Karpas-422 (cell line): ENCODE data around the gene MLF2. TPM values are rescaled to one million over a fixed set of nuclear protein-coding genes. Genes with fewer than 3 reads are reported as not detected.

Experiments used
- DNase-seq: peaks from one replicate; pipeline ENCODE4 v3.0.0-alpha.2; 2015
- H2AFZ ChIP-seq: fragments of 200-600 bp; sonication (generic); 2 replicates; pipeline ENCODE4 v1.6.1; 2014; ENCODE audit warnings: antibody characterized with exemption, low read length, mixed read lengths
- H3K27ac ChIP-seq: fragments of 200-600 bp; sonication (generic); 2 replicates; pipeline ENCODE4 v1.5.1; 2014; ENCODE audit warnings: mild to moderate bottlenecking, low read length, moderate library complexity
- H3K27me3 ChIP-seq: fragments of 200-600 bp; sonication (generic); 2 replicates; pipeline ENCODE4 v1.6.1; 2014; ENCODE audit warnings: low read length, mixed read lengths
- H3K36me3 ChIP-seq: fragments of 200-600 bp; sonication (generic); 2 replicates; pipeline ENCODE4 v1.6.1; 2014; ENCODE audit warnings: low read length, mixed read lengths; ENCODE audit not compliant: insufficient read depth
- H3K4me1 ChIP-seq: fragments of 200-600 bp; sonication (generic); 2 replicates; pipeline ENCODE4 v1.6.1; 2014; ENCODE audit warnings: mild to moderate bottlenecking, low read length, mixed read lengths
- H3K4me2 ChIP-seq: fragments of 200-600 bp; sonication (generic); 2 replicates; pipeline ENCODE4 v1.6.1; 2014; ENCODE audit warnings: low read length, low read depth, mild to moderate bottlenecking; ENCODE audit not compliant: poor library complexity, severe bottlenecking
- H3K4me3 ChIP-seq: fragments of 200-600 bp; sonication (generic); 2 replicates; pipeline ENCODE4 v1.5.1; 2014; ENCODE audit warnings: mild to moderate bottlenecking, antibody characterized with exemption, low read length, mixed read lengths
- H3K79me2 ChIP-seq: fragments of 200-600 bp; sonication (generic); 2 replicates; pipeline ENCODE4 v1.6.1; 2014; ENCODE audit warnings: mild to moderate bottlenecking, low read length, mixed read lengths
- H3K9ac ChIP-seq: fragments of 200-600 bp; sonication (generic); 2 replicates; pipeline ENCODE4 v1.6.0; 2014; ENCODE audit warnings: low read length
- H3K9me2 ChIP-seq: fragments of 200-600 bp; sonication (generic), shearing (Covaris generic); replicated peaks from 2 replicates; pipeline ENCODE4 v1.6.0; 2014; ENCODE audit warnings: mild to moderate bottlenecking, low read length, moderate library complexity; ENCODE audit not compliant: insufficient read depth
- H3K9me3 ChIP-seq: fragments of 300-700, 200-600 bp; sonication (generic); 2 replicates; pipeline ENCODE4 v1.6.1; 2014; ENCODE audit warnings: low read length, mixed read lengths
- H4K20me1 ChIP-seq: fragments of 200-600 bp; sonication (generic); 2 replicates; pipeline ENCODE4 v1.6.1; 2014; ENCODE audit warnings: mild to moderate bottlenecking, antibody characterized with exemption, low read length, low read depth; ENCODE audit not compliant: insufficient read depth
- total RNA-seq: library from RNA; depleted of rRNA; stranded (reverse); fragments of >200 nt; shearing (Covaris generic); gene quantifications from 2 replicates; pipeline ENCODE4 v1.2.3, GENCODE V29; 2014; ENCODE audit warnings: low replicate concordance

The MLF2 gene
- total RNA-seq, 1 experiment from 2014 or later, result 183 TPM

- no peak for DNase-seq
- H3K4me1 ChIP-seq, result peaks cover 12% of the 10 kb centered on the region
- no peaks in the 10 kb centered on the region for H4K20me1 ChIP-seq
- H3K9ac ChIP-seq, result no peak overlapping the region
- no peaks in the 10 kb centered on the region for H3K9me2 ChIP-seq
- H3K79me2 ChIP-seq, result no peaks in the 10 kb centered on the region
- no peak overlapping the region for H2AFZ ChIP-seq
- no peak overlapping the region for H3K4me2 ChIP-seq
- H3K27me3 ChIP-seq, result no peaks in the 10 kb centered on the region
- H3K9me3 ChIP-seq, result no peaks in the 10 kb centered on the region
- H3K27ac ChIP-seq, result no peak overlapping the region
- H3K36me3 ChIP-seq, result no peaks in the 10 kb centered on the region
- H3K4me3 ChIP-seq, result no peak overlapping the region
These were observed 27.6 kb upstream of the MLF2 start for GRCh38 chr12:6780573-6780972.

DNA sequence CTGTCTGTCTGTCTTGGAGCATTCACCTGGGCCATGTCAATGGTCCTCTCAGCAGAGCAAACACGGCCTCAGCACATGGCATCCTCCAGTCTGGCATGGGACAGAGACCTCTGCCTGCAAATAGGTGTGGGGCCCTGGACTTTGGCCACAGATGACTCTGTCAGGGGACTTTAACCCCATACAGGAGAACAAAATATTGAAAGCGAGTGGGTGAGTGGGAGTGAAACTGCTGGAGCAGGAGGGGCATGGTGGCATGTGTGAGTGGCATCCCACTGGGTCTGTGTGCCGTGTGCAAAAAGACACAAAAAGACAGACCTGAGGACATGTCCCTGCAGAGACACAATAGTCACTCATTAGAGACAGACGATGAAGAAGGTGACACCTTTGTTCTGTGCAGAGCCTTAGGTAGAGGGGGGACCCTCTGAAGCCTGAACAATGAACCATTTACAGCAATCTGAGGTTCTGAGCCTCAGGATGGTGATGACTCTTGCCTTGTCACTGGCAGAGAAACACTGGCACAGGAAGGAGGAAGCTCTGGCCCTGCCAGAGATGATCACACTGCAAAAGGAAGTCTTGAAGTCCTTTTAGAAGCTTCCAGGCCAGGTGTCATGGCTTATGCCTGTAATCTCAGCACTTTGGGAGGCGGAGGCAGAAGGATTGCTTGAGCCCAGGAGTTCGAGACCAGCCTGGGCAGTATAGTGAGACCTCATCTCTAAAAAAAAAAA lies 26.9 kb upstream of the MLF2 start:
- Histone ChIP-seq H3K9me2 (no peaks in the 10 kb centered on the region), H3K36me3 (no peaks in the 10 kb centered on the region), H3K9ac (no peak overlapping the region), H3K27ac (no peak overlapping the region), H2AFZ (no peak overlapping the region), H3K4me3 (no peak overlapping the region), H3K27me3 (no peaks in the 10 kb centered on the region), H4K20me1 (no peaks in the 10 kb centered on the region), H3K4me2 (no peak overlapping the region), H3K4me1 (peaks cover 12% of the 10 kb centered on the region), H3K79me2 (no peaks in the 10 kb centered on the region), H3K9me3 (no peaks in the 10 kb centered on the region)
- no peak for DNase-seq

DNA sequence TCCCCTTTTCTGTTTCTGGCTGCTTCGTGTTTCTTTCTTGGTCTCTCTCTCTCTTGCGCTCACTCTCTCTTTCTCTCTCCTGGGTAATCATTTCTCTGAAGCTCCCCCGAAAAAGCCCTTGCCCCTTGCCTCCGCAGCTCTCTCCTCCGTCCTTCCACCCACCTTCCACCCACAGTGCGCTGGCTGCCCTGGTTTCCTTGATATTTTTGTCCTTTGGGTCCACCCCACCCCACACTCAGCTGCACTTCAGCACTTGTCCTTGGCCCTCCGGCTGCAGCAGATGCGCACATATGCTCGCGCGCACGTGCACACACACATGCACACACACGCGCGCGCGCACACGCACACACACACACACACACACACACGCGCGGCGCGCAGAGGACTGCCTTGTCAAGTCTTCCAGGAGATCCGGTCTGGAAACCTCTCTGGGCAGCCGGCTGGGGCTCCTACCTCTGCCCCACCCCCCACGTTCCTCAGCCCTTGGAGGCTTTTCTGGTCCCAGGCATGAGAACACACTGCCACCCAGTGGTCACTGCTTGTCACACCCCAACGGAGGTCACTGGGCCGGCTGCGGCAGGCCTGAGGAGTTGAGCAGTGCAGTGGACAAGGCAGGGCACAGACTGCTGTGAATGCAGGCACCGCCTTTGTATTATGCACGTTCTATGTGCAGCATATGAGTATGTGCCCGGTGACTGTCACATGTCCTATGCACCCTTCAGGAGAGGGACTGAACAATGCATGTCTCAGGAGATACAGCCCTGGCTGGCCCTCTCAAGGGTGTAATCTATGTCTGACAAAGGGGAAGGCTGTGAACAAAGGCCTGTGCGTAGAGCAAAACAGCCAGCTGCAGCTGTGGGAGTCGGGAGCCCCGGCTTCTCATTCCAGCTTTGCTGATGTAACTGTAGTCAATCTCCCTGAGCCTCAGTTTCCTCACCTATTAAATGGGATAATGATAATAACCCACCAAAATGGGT lies 25.9 kb upstream of the MLF2 start:
- H2AFZ ChIP-seq, result peak overlapping the region; percentile 74; the same call in 1 of the 2 replicates
- peaks cover 12% of the 10 kb centered on the region for H3K4me1 ChIP-seq
- no peak overlapping the region for H3K27ac ChIP-seq
- H3K36me3 ChIP-seq, result no peaks in the 10 kb centered on the region
- H3K79me2 ChIP-seq, result no peaks in the 10 kb centered on the region
- peak overlapping the region; percentile 59 for H3K9ac ChIP-seq
- peak overlapping the region; percentile 82 for H3K4me2 ChIP-seq
- H3K27me3 ChIP-seq, result no peaks in the 10 kb centered on the region
- peak; percentile 97 for DNase-seq
- no peaks in the 10 kb centered on the region for H3K9me3 ChIP-seq
- no peaks in the 10 kb centered on the region for H4K20me1 ChIP-seq
- H3K4me3 ChIP-seq, result peak overlapping the region; percentile 69
- H3K9me2 ChIP-seq, result no peaks in the 10 kb centered on the region

- no peaks in the 10 kb centered on the region for H3K27me3 ChIP-seq
- no peak overlapping the region for H3K27ac ChIP-seq
- H3K9ac ChIP-seq, result peak overlapping the region; percentile 59
- peak overlapping the region; percentile 69 for H3K4me3 ChIP-seq
- no peak for DNase-seq
- H3K79me2 ChIP-seq, result no peaks in the 10 kb centered on the region
- no peaks in the 10 kb centered on the region for H3K9me2 ChIP-seq
- no peaks in the 10 kb centered on the region for H4K20me1 ChIP-seq
- no peaks in the 10 kb centered on the region for H3K9me3 ChIP-seq
- H3K4me1 ChIP-seq, result peaks cover 12% of the 10 kb centered on the region
- peak overlapping the region; percentile 74; the same call in 1 of the 2 replicates for H2AFZ ChIP-seq
- no peaks in the 10 kb centered on the region for H3K36me3 ChIP-seq
- peak overlapping the region; percentile 82 for H3K4me2 ChIP-seq
These were observed 25.3 kb upstream of the MLF2 start for GRCh38 chr12:6778217-6778573.

- no peaks in the 10 kb centered on the region for H3K36me3 ChIP-seq
- no peak overlapping the region for H3K27ac ChIP-seq
- no peaks in the 10 kb centered on the region for H3K9me3 ChIP-seq
- DNase-seq, result no peak
- H2AFZ ChIP-seq, result no peak overlapping the region
- no peaks in the 10 kb centered on the region for H3K9me2 ChIP-seq
- H3K4me1 ChIP-seq, result peaks cover 15% of the 10 kb centered on the region
- no peak overlapping the region for H3K4me2 ChIP-seq
- H3K79me2 ChIP-seq, result no peaks in the 10 kb centered on the region
- H4K20me1 ChIP-seq, result no peaks in the 10 kb centered on the region
- H3K9ac ChIP-seq, result no peak overlapping the region; the same call in 1 of the 2 replicates
- no peak overlapping the region for H3K4me3 ChIP-seq
- no peaks in the 10 kb centered on the region for H3K27me3 ChIP-seq
These were observed 24.4 kb upstream of the MLF2 start for GRCh38 chr12:6777386-6777785.

- H3K4me3 ChIP-seq, result no peak overlapping the region
- no peaks in the 10 kb centered on the region for H3K36me3 ChIP-seq
These were observed 22.5 kb upstream of the MLF2 start for GRCh38 chr12:6775185-6776174.

DNA sequence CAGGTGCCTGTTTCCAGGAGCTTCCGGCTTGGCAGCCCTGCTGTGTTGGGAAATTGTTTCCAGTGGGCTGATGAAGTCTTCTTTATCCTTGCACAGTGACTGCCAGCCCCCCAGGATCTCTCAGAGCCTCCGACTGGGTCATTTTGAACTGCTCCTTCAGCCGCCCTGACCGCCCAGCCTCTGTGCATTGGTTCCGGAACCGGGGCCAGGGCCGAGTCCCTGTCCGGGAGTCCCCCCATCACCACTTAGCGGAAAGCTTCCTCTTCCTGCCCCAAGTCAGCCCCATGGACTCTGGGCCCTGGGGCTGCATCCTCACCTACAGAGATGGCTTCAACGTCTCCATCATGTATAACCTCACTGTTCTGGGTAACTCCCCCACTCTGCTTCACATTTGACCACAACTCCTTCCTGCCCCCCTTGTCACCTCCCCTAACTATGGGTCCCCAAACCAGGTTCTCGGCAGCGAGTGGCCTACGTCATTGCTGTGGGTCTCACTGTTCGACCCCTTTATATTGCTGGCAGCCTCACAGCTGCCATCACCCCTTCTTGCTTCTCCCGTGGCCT lies 21.6 kb upstream of the MLF2 start:
- H4K20me1 ChIP-seq, result no peaks in the 10 kb centered on the region
- no peak for DNase-seq
- H3K4me1 ChIP-seq, result peaks cover 19% of the 10 kb centered on the region
- H2AFZ ChIP-seq, result no peak overlapping the region
- H3K79me2 ChIP-seq, result no peaks in the 10 kb centered on the region
- no peak overlapping the region for H3K4me3 ChIP-seq
- no peak overlapping the region for H3K9ac ChIP-seq
- no peaks in the 10 kb centered on the region for H3K9me3 ChIP-seq
- no peaks in the 10 kb centered on the region for H3K36me3 ChIP-seq
- H3K4me2 ChIP-seq, result no peak overlapping the region
- H3K27ac ChIP-seq, result no peak overlapping the region
- H3K27me3 ChIP-seq, result no peaks in the 10 kb centered on the region
- H3K9me2 ChIP-seq, result no peaks in the 10 kb centered on the region

More at GRCh38 chr12:6775185-6776174, 22.5 kb upstream of the MLF2 start:
- Histone ChIP-seq H3K9me3 (no peaks in the 10 kb centered on the region), H2AFZ (no peak overlapping the region), H4K20me1 (no peaks in the 10 kb centered on the region), H3K4me1 (peaks cover 19% of the 10 kb centered on the region), H3K79me2 (no peaks in the 10 kb centered on the region), H3K4me2 (peak overlapping the region; percentile 24), H3K27ac (no peak overlapping the region), H3K9ac (no peak overlapping the region), H3K9me2 (no peaks in the 10 kb centered on the region), H3K27me3 (no peaks in the 10 kb centered on the region)
- no peak for DNase-seq
